OCI-LY3 (cell line): ENCODE results near the gene RAD51B.

Experiments used
- H2AFZ ChIP-seq: fragments of 200-600, 300-600 bp; shearing (Covaris generic); 2 replicates; pipeline ENCODE4 v1.6.0; 2014; ENCODE audit warnings: antibody characterized with exemption, low read depth, low read length
- H3K27ac ChIP-seq: fragments of 200-600, 300-600 bp; sonication (generic); 2 replicates; pipeline ENCODE4 v1.5.1; 2014; ENCODE audit warnings: mild to moderate bottlenecking, low read length, moderate library complexity, mixed read lengths
- H3K27me3 ChIP-seq: fragments of 200-600, 300-600 bp; sonication (generic); 2 replicates; pipeline ENCODE4 v1.6.1; 2014; ENCODE audit warnings: low read depth, low read length, mixed read lengths
- H3K36me3 ChIP-seq: fragments of 200-600, 300-600 bp; sonication (generic); replicated peaks from 2 replicates; pipeline ENCODE3; 2014; ENCODE audit warnings: low read depth, low read length, mixed read lengths
- H3K4me1 ChIP-seq: fragments of 300-600, 200-600 bp; sonication (generic); 2 replicates; pipeline ENCODE4 v1.6.1; 2014; ENCODE audit warnings: low read length, mixed read lengths
- H3K4me2 ChIP-seq: fragments of 200-600, 300-600 bp; sonication (generic); 2 replicates; pipeline ENCODE4 v1.6.1; 2014; ENCODE audit warnings: low read length, mixed read lengths
- H3K4me3 ChIP-seq: fragments of 300-600, 200-600 bp; sonication (generic); 2 replicates; pipeline ENCODE4 v1.5.1; 2014; ENCODE audit warnings: antibody characterized with exemption, mild to moderate bottlenecking, low read length, moderate library complexity
- H3K79me2 ChIP-seq: fragments of 300-600, 200-600 bp; shearing (Covaris generic); 2 replicates; pipeline ENCODE4 v1.6.1; 2014; ENCODE audit warnings: mild to moderate bottlenecking, low read length, mixed read lengths
- H3K9ac ChIP-seq: fragments of 300-600, 200-600 bp; shearing (Covaris generic); 2 replicates; pipeline ENCODE4 v1.6.0; 2014; ENCODE audit warnings: mild to moderate bottlenecking, low read length, moderate library complexity
- H3K9me3 ChIP-seq: fragments of 200-600, 300-600 bp; shearing (Covaris generic); 2 replicates; pipeline ENCODE4 v1.6.1; 2014; ENCODE audit warnings: low read length, mixed read lengths; ENCODE audit not compliant: insufficient read depth
- H4K20me1 ChIP-seq: fragments of 200-600, 300-600 bp; sonication (generic); 2 replicates; pipeline ENCODE4 v1.6.1; 2016; ENCODE audit warnings: low read length, mixed read lengths; ENCODE audit not compliant: insufficient read depth
- CTCF ChIP-seq: fragments of 200-600, 300-600 bp; sonication (generic); IDR thresholded peaks from 2 replicates; pipeline ENCODE4 v1.5.1; 2014; ENCODE audit warnings: antibody characterized with exemption, low read length, low read depth
- EZH2phosphoT487 ChIP-seq: fragments of 200-600 bp; shearing (Covaris generic); IDR thresholded peaks from 2 replicates; pipeline ENCODE4 v1.6.1; 2018; ENCODE audit warnings: antibody characterized with exemption, mixed run types, low read depth

Gene RAD51B

GRCh38 chr14:68636597-68636996 is 817.0 kb downstream of the RAD51B start:
- no peaks in the 10 kb centered on the region for H4K20me1 ChIP-seq

GRCh38 chr14:68637106-68638021 is 817.8 kb downstream of the RAD51B start:
- H3K27me3 ChIP-seq = no peaks in the 10 kb centered on the region; the same call in 1 of the 2 replicates
- H3K27ac ChIP-seq = no peak overlapping the region
- no peak overlapping the region for H3K4me3 ChIP-seq
- no peaks in the 10 kb centered on the region for H3K79me2 ChIP-seq
- H2AFZ ChIP-seq = no peak overlapping the region
- H3K4me2 ChIP-seq = no peak overlapping the region
- no peak overlapping the region for H3K9ac ChIP-seq
- H3K36me3 ChIP-seq = no peaks in the 10 kb centered on the region
- H3K9me3 ChIP-seq = peaks cover 5% of the 10 kb centered on the region; the same call in 1 of the 2 replicates
- no peaks in the 10 kb centered on the region for H4K20me1 ChIP-seq
- TF ChIP-seq CTCF (no peak), EZH2phosphoT487 (no peak)
- H3K4me1 ChIP-seq = no peaks in the 10 kb centered on the region

More at GRCh38 chr14:68636597-68636996, 817.0 kb downstream of the RAD51B start:
- no peak overlapping the region for H3K4me3 ChIP-seq
- H3K36me3 ChIP-seq = no peaks in the 10 kb centered on the region
- H2AFZ ChIP-seq = no peak overlapping the region
- no peaks in the 10 kb centered on the region; the same call in 1 of the 2 replicates for H3K27me3 ChIP-seq
- H3K9ac ChIP-seq = no peak overlapping the region
- no peak for TF ChIP-seq EZH2phosphoT487
- TF ChIP-seq CTCF = no peak
- no peak overlapping the region for H3K4me2 ChIP-seq
- no peak overlapping the region for H3K27ac ChIP-seq
- no peaks in the 10 kb centered on the region for H3K4me1 ChIP-seq
- H3K79me2 ChIP-seq = no peaks in the 10 kb centered on the region
- H3K9me3 ChIP-seq = peaks cover 5% of the 10 kb centered on the region; the same call in 1 of the 2 replicates

GRCh38 chr14:68638141-68638999 is 818.8 kb downstream of the RAD51B start:
- no peak overlapping the region for H3K4me2 ChIP-seq

More at GRCh38 chr14:68638141-68638999, 818.8 kb downstream of the RAD51B start:
- Histone ChIP-seq H3K79me2 (no peaks in the 10 kb centered on the region), H4K20me1 (no peaks in the 10 kb centered on the region), H3K27me3 (no peaks in the 10 kb centered on the region; the same call in 1 of the 2 replicates), H3K36me3 (no peaks in the 10 kb centered on the region), H3K27ac (no peak overlapping the region), H3K4me1 (no peaks in the 10 kb centered on the region), H3K9ac (no peak overlapping the region), H2AFZ (no peak overlapping the region), H3K4me3 (no peak overlapping the region), H3K9me3 (peaks cover 5% of the 10 kb centered on the region; the same call in 1 of the 2 replicates)
- TF ChIP-seq CTCF = no peak
